Measurements from ENCODE around the gene DNAH12. TPM values are rescaled to one million over a fixed set of nuclear protein-coding genes. Genes with fewer than 3 reads are reported as not detected.

DNAH12 gene
- total and polyA plus RNA-seq, 2 of the 4 experiments (the other 2 are of a cell fraction): under 0.01 to 0.02 TPM

GRCh38 chr3:57261929-57262328, 282.2 kb downstream of the DNAH12 start:
- DNase-seq: no peak
- no peaks in the 10 kb centered on the region for H3K4me1 ChIP-seq (ENCODE audit: control insufficient read depth, insufficient read depth, low read length)
- H3K4me3 ChIP-seq (ENCODE audit: insufficient read depth, low read depth, low read length): no peak overlapping the region
- no peak overlapping the region for H2AK9ac ChIP-seq (replicated peaks; ENCODE audit: low read depth, low read length, poor library complexity)
- TF ChIP-seq RAD21 (IDR thresholded peaks at IDR 0.05; ENCODE audit: low read length): no peak
- TF ChIP-seq, protein P1, sequence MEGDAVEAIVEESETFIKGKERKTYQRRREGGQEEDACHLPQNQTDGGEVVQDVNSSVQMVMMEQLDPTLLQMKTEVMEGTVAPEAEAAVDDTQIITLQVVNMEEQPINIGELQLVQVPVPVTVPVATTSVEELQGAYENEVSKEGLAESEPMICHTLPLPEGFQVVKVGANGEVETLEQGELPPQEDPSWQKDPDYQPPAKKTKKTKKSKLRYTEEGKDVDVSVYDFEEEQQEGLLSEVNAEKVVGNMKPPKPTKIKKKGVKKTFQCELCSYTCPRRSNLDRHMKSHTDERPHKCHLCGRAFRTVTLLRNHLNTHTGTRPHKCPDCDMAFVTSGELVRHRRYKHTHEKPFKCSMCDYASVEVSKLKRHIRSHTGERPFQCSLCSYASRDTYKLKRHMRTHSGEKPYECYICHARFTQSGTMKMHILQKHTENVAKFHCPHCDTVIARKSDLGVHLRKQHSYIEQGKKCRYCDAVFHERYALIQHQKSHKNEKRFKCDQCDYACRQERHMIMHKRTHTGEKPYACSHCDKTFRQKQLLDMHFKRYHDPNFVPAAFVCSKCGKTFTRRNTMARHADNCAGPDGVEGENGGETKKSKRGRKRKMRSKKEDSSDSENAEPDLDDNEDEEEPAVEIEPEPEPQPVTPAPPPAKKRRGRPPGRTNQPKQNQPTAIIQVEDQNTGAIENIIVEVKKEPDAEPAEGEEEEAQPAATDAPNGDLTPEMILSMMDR (conservative IDR thresholded peaks at IDR 0.05; ENCODE audit: low read depth, low read length): no peak
- TF ChIP-seq, protein P2, sequence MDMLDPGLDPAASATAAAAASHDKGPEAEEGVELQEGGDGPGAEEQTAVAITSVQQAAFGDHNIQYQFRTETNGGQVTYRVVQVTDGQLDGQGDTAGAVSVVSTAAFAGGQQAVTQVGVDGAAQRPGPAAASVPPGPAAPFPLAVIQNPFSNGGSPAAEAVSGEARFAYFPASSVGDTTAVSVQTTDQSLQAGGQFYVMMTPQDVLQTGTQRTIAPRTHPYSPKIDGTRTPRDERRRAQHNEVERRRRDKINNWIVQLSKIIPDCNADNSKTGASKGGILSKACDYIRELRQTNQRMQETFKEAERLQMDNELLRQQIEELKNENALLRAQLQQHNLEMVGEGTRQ (IDR thresholded peaks at IDR 0.05; ENCODE audit: low read depth, low read length): no peak
- no peak for TF ChIP-seq CHD1 (IDR thresholded peaks at IDR 0.05; ENCODE audit: low read depth, low read length)
- no peak for TF ChIP-seq MAFK (IDR thresholded peaks at IDR 0.05; ENCODE audit: low read depth, low read length)
- TF ChIP-seq CEBPB (IDR thresholded peaks at IDR 0.05; ENCODE audit: low read depth, low read length): no peak
- no peak for TF ChIP-seq FOS (IDR thresholded peaks at IDR 0.05; ENCODE audit: low read depth, low read length)
- TF ChIP-seq RCOR1 (IDR thresholded peaks at IDR 0.05; ENCODE audit: insufficient replicate concordance, low read length): no peak
- TF ChIP-seq MXI1 (IDR thresholded peaks at IDR 0.05; ENCODE audit: borderline replicate concordance, low read depth, low read length): no peak
- no peak for TF ChIP-seq SMC3 (IDR thresholded peaks at IDR 0.05; ENCODE audit: low read depth, low read length)
- TF ChIP-seq, protein P3, sequence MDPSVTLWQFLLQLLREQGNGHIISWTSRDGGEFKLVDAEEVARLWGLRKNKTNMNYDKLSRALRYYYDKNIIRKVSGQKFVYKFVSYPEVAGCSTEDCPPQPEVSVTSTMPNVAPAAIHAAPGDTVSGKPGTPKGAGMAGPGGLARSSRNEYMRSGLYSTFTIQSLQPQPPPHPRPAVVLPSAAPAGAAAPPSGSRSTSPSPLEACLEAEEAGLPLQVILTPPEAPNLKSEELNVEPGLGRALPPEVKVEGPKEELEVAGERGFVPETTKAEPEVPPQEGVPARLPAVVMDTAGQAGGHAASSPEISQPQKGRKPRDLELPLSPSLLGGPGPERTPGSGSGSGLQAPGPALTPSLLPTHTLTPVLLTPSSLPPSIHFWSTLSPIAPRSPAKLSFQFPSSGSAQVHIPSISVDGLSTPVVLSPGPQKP (IDR thresholded peaks at IDR 0.05; ENCODE audit: borderline replicate concordance, low read depth, low read length): no peak
- TF ChIP-seq RFX5 (IDR thresholded peaks at IDR 0.05; ENCODE audit: low read depth, low read length): no peak
- TF ChIP-seq NFE2L2 (IDR thresholded peaks at IDR 0.05; ENCODE audit: low read depth, low read length): no peak
- no peak for TF ChIP-seq BHLHE40 (IDR thresholded peaks at IDR 0.05; ENCODE audit: low read depth, low read length)
- no peak overlapping the region for H2BK20ac ChIP-seq (ENCODE audit: low read depth, low read length)
- WGBS, 2 experiments (ENCODE audit: extremely low coverage in 2 of 2, insufficient read length in 1 of 2): no CpG with 5 or more reads among the region's 3 CpGs
- no peak overlapping the region for H2BK15ac ChIP-seq (ENCODE audit: low read depth, low read length)
- H3K36me3 ChIP-seq (ENCODE audit: control insufficient read depth, insufficient read depth, low read length): peaks cover 22% of the 10 kb centered on the region
- no peak for ATAC-seq (ENCODE audit: low read depth)
- ChIA-PET POLR2A (ENCODE audit: unreplicated experiment) (no interaction called here), CTCF (no interaction called here)
- no peak overlapping the region for H3K4ac ChIP-seq (ENCODE audit: low read depth, low read length)
- no peak overlapping the region for H2AK5ac ChIP-seq (ENCODE audit: low read depth, low read length)
- no peak overlapping the region for H2BK5ac ChIP-seq (ENCODE audit: low read depth, low read length, poor library complexity, severe bottlenecking)
- no peak overlapping the region for H4K91ac ChIP-seq (ENCODE audit: insufficient read depth, low read depth, low read length)
- H3K9me3 ChIP-seq (ENCODE audit: control insufficient read depth, insufficient read depth, low read length): no peaks in the 10 kb centered on the region
- no peak overlapping the region for H3K23ac ChIP-seq (ENCODE audit: low read depth, low read length)
- no peaks in the 10 kb centered on the region for H3K27me3 ChIP-seq (ENCODE audit: control insufficient read depth, insufficient read depth, low read length)
- dilution Hi-C loops (cut with HindIII; ENCODE audit: low sequenced_read_pairs, unreplicated experiment): no loop called here
- no peaks in the 10 kb centered on the region for H4K20me1 ChIP-seq (ENCODE audit: insufficient read depth, low read length)
- no peak overlapping the region for H2BK120ac ChIP-seq (ENCODE audit: low read depth, low read length)
- no peak overlapping the region for H4K5ac ChIP-seq (ENCODE audit: low read depth, low read length)
- H4K8ac ChIP-seq (ENCODE audit: low read depth in 2 of 2, low read length in 2 of 2): no peak overlapping the region
- in situ Hi-C loops (cut with MboI; ENCODE audit: low sequenced_read_pairs): no loop called here
- intact Hi-C loops (cut with micrococcal nuclease): loop anchor here (10.0 kb wide), 1 partner anchor 783 kb away; no protein-coding TSS in a partner anchor
- H3K9ac ChIP-seq (ENCODE audit: low read depth, low read length): no peak overlapping the region
- no peaks in the 10 kb centered on the region for H3K9me1 ChIP-seq (ENCODE audit: insufficient read depth, low read length)
- H3K14ac ChIP-seq (replicated peaks; ENCODE audit: low read depth, low read length): no peak overlapping the region
- no peak overlapping the region for H3K18ac ChIP-seq (ENCODE audit: low read depth, low read length)
- H3K56ac ChIP-seq (ENCODE audit: extremely low read depth, insufficient read depth, low read length): no peak overlapping the region
- H3K27ac ChIP-seq (ENCODE audit: insufficient read depth, low read length): no peak overlapping the region
- no peak overlapping the region for H3K4me2 ChIP-seq (ENCODE audit: low read depth, low read length)
- BruUV-seq (replicated peaks): no TSS peak
- H3K79me1 ChIP-seq (ENCODE audit: low read depth in 1 of 2, low read length in 2 of 2): no peaks in the 10 kb centered on the region; a peak in 1 of 4 replicates
- H2AFZ ChIP-seq (replicated peaks; ENCODE audit: low read length, poor library complexity): no peak overlapping the region

All from IMR-90 (cell line).